OCI-LY7 (cell line): ENCODE results near the gene FGF2. TPM values are rescaled to one million over a fixed set of nuclear protein-coding genes. Genes with fewer than 3 reads are reported as not detected.

Source experiments
- BruUV-seq: library from RNA; stranded (reverse); fragments of 400-500 nt; replicated peaks from 2 replicates; lab custom pipeline; 2021; lab: Mats Ljungman, UMichigan
- CTCF ChIA-PET: fragments of 300-600 bp; sonication (Branson Sonifier 250); formaldehyde crosslinking; loops from one replicate; lab custom pipeline; 2022; ENCODE audit warnings: antibody characterized with exemption; ENCODE audit not compliant: unreplicated experiment; lab: Charles Lee
- POLR2A ChIA-PET: fragments of 300-600 bp; sonication (Branson Sonifier 250); formaldehyde crosslinking; loops from one replicate; lab custom pipeline; 2022; ENCODE audit warnings: antibody characterized with exemption; lab: Charles Lee
- DNase-seq: peaks from one replicate; pipeline ENCODE4 v3.0.0-alpha.2; 2015; ENCODE audit warnings: low spot score
- H2AFZ ChIP-seq: fragments of 200-600 bp; sonication (generic), shearing (Covaris generic); 2 replicates; pipeline ENCODE4 v1.6.1; 2014; ENCODE audit warnings: mild to moderate bottlenecking, antibody characterized with exemption, low read length, moderate library complexity
- H3K27ac ChIP-seq: fragments of 200-600 bp; sonication (generic); 2 replicates; pipeline ENCODE4 v1.5.1; 2014; ENCODE audit warnings: mixed run types, low read depth, mild to moderate bottlenecking, moderate library complexity, low read length, inconsistent platforms; ENCODE audit not compliant: poor library complexity, severe bottlenecking
- H3K36me3 ChIP-seq: fragments of 200-600 bp; sonication (generic); 2 replicates; pipeline ENCODE4 v1.6.1; 2014; ENCODE audit warnings: mild to moderate bottlenecking, antibody characterized with exemption, low read length, moderate library complexity, mixed read lengths; ENCODE audit not compliant: insufficient read depth
- H3K4me1 ChIP-seq: fragments of 200-600 bp; sonication (generic); 2 replicates; pipeline ENCODE4 v1.5.1; 2014; ENCODE audit warnings: mild to moderate bottlenecking, low read length; ENCODE audit not compliant: insufficient read depth, poor library complexity, severe bottlenecking
- H3K4me2 ChIP-seq: fragments of 200-600 bp; sonication (generic); 2 replicates; pipeline ENCODE4 v1.6.1; 2014; ENCODE audit warnings: mild to moderate bottlenecking, low read length
- H3K4me3 ChIP-seq: fragments of 200-600 bp; sonication (generic); 2 replicates; pipeline ENCODE4 v1.5.1; 2014; ENCODE audit warnings: mild to moderate bottlenecking, low read depth, low read length; ENCODE audit not compliant: poor library complexity, severe bottlenecking
- H3K79me2 ChIP-seq: fragments of 200-600 bp; sonication (generic); 2 replicates; pipeline ENCODE4 v1.6.1; 2016; ENCODE audit warnings: low read depth, mild to moderate bottlenecking, low read length, moderate library complexity, mixed read lengths; ENCODE audit not compliant: insufficient read depth
- H3K9me2 ChIP-seq: fragments of 200-600 bp; sonication (generic); 2 replicates; pipeline ENCODE4 v1.6.1; 2016; ENCODE audit warnings: mild to moderate bottlenecking, low read length, mixed read lengths; ENCODE audit not compliant: insufficient read depth
- H3K9me3 ChIP-seq: fragments of 200-600 bp; sonication (generic); 2 replicates; pipeline ENCODE4 v1.6.1; 2014; ENCODE audit warnings: mild to moderate bottlenecking, mixed run types, low read length, mixed read lengths
- H4K20me1 ChIP-seq: fragments of 200-600 bp; sonication (generic); 2 replicates; pipeline ENCODE4 v1.6.1; 2014; ENCODE audit warnings: mild to moderate bottlenecking, antibody characterized with exemption, low read length, moderate library complexity, mixed read lengths; ENCODE audit not compliant: insufficient read depth
- EZH2phosphoT487 ChIP-seq: fragments of 200-600 bp; sonication (generic); IDR thresholded peaks from 2 replicates; pipeline ENCODE4 v1.6.1; 2018; ENCODE audit warnings: low read depth, borderline replicate concordance, mild to moderate bottlenecking, mixed run types, antibody characterized with exemption, low read length, moderate library complexity, mixed read lengths
- intact Hi-C: fragments of 100-400 bp; cut with micrococcal nuclease; formaldehyde crosslinking; loops from one replicate; pipeline ENCODE4 v1.10.0; 2022; ENCODE audit not compliant: unreplicated experiment
- total RNA-seq, 2 experiments: library from RNA; depleted of rRNA in 1 of 2; stranded (reverse); fragments of >200 nt in 1 of 2; shearing (Covaris generic) in 1 of 2; gene quantifications; 2 replicates each; pipeline ENCODE4 v1.2.3, GENCODE V29; 2014 to 2022
- TF ChIP-seq, protein P1 (sequence below): fragments of 200-600 bp; sonication (generic); conservative IDR thresholded peaks from 2 replicates; pipeline ENCODE4 v1.5.1; 2014; ENCODE audit warnings: mild to moderate bottlenecking, antibody characterized with exemption, low read length, moderate library complexity, mixed read lengths

Gene FGF2
- total RNA-seq, 2 experiments from 2014 or later = 0.53 TPM; not detected in 1

DNA sequence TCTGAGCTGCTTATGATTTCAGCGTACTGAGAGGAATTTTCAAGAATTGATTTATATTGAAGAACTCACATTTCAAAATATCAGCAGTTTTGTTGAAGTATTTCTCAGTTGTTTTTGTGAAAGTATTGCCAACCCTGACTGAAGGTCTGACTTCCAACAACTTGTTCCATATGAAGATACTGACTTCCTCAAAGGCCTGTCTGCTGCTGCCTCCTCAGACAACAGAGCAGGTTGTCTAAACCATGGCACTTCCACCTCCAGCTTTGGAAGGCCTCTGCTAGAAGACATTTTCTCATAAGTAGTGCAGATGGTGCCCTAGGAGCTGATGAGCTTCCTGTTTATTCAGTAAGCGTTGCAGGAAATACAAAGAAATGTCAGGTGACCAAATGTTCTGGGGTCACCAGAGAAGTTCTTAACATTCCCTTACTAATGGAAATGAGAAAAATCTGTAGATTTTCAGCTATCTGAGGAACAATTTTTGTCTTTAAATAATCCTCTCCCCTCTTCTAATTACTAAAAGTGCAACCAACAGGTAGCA lies 28.8 kb downstream of the FGF2 start:
- Histone ChIP-seq H4K20me1 (no peaks in the 10 kb centered on the region), H3K4me3 (no peak overlapping the region), H2AFZ (peak overlapping the region; percentile 27; the same call in 1 of the 2 replicates), H3K36me3 (no peaks in the 10 kb centered on the region), H3K9me2 (no peaks in the 10 kb centered on the region), H3K4me1 (no peaks in the 10 kb centered on the region), H3K79me2 (no peaks in the 10 kb centered on the region), H3K27ac (no peak overlapping the region), H3K9me3 (no peaks in the 10 kb centered on the region), H3K4me2 (no peak overlapping the region)
- TF ChIP-seq, protein P1, sequence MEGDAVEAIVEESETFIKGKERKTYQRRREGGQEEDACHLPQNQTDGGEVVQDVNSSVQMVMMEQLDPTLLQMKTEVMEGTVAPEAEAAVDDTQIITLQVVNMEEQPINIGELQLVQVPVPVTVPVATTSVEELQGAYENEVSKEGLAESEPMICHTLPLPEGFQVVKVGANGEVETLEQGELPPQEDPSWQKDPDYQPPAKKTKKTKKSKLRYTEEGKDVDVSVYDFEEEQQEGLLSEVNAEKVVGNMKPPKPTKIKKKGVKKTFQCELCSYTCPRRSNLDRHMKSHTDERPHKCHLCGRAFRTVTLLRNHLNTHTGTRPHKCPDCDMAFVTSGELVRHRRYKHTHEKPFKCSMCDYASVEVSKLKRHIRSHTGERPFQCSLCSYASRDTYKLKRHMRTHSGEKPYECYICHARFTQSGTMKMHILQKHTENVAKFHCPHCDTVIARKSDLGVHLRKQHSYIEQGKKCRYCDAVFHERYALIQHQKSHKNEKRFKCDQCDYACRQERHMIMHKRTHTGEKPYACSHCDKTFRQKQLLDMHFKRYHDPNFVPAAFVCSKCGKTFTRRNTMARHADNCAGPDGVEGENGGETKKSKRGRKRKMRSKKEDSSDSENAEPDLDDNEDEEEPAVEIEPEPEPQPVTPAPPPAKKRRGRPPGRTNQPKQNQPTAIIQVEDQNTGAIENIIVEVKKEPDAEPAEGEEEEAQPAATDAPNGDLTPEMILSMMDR = no peak
- no peak for TF ChIP-seq EZH2phosphoT487
- CTCF ChIA-PET = interaction anchor here (0.7 kb wide), 1 partner anchor 59 kb away, joined by 3 read pairs; no protein-coding TSS in a partner anchor
- peak; percentile 5 for DNase-seq
- POLR2A ChIA-PET = interaction anchor here (0.7 to 2.3 kb wide), 2 partner anchors 21 to 22 kb away, joined by 3 to 7 read pairs; no protein-coding TSS in a partner anchor
- intact Hi-C loops = no loop called here
- BruUV-seq = no TSS peak

DNA sequence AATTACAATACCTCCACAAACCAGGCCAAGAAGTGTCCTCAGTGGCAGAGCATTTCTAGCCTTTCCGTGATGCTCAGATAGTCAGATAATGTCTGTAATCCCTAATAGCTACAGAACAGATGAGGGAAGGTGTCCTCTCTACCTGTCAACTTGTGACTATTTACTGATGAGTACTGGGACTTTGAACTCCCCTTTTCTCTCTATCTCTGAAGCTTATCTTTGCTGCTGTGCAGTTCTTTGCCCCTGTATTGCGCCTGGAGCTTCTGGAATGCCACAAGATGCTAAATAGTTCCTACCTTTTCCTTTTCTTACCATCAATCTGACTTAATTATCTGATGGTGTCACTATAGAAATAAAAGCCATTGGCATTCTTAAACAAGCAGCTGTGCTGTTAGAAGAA lies 30.5 kb downstream of the FGF2 start:
- Histone ChIP-seq H3K4me2 (no peak overlapping the region), H3K4me1 (no peaks in the 10 kb centered on the region), H4K20me1 (no peaks in the 10 kb centered on the region), H3K27ac (no peak overlapping the region), H3K9me2 (no peaks in the 10 kb centered on the region), H3K36me3 (no peaks in the 10 kb centered on the region), H3K79me2 (no peaks in the 10 kb centered on the region), H2AFZ (no peak overlapping the region), H3K4me3 (no peak overlapping the region), H3K9me3 (no peaks in the 10 kb centered on the region)
- no TSS peak for BruUV-seq
- intact Hi-C loops = no loop called here
- TF ChIP-seq, protein P1 = no peak
- no peak for TF ChIP-seq EZH2phosphoT487
- POLR2A ChIA-PET = interaction anchor here (0.7 to 2.3 kb wide), 2 partner anchors 8 to 24 kb away, joined by 3 to 7 read pairs; no protein-coding TSS in a partner anchor
- DNase-seq = no peak
- CTCF ChIA-PET = no interaction called here

DNA sequence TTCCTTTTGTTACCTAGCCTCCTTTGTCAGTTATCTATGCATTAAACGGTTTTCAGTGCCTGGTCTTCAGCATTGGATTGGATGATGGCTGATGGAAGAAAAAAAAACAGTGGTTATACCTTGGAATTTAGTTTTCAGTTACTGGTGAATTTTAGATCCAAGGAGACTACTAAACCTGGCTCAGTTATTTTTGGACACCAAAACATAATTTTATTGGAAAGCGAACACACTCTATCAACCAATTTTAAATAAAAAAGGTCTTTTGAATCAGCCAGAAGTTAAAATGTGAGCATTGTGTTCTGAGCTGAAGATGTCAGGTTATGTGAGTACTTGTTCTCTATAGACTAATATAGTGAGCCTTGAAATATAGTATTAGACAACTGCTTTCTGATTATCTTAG lies 32.1 kb downstream of the FGF2 start:
- no peak overlapping the region for H3K4me3 ChIP-seq
- no peak overlapping the region for H3K27ac ChIP-seq
- no TSS peak for BruUV-seq
- no peaks in the 10 kb centered on the region for H3K9me2 ChIP-seq
- DNase-seq = no peak
- ChIA-PET POLR2A (no interaction called here), CTCF (no interaction called here)
- H3K79me2 ChIP-seq = no peaks in the 10 kb centered on the region
- no peaks in the 10 kb centered on the region for H3K4me1 ChIP-seq
- intact Hi-C loops = no loop called here
- H3K4me2 ChIP-seq = no peak overlapping the region
- H3K36me3 ChIP-seq = no peaks in the 10 kb centered on the region
- TF ChIP-seq EZH2phosphoT487 = no peak
- TF ChIP-seq, protein P1 = no peak
- H4K20me1 ChIP-seq = no peaks in the 10 kb centered on the region
- H3K9me3 ChIP-seq = no peaks in the 10 kb centered on the region
- no peak overlapping the region for H2AFZ ChIP-seq
